Bronchial epithelial cell (primary cell): ENCODE measurements around the gene DPYD. TPM values are rescaled to one million over a fixed set of nuclear protein-coding genes. Genes with fewer than 3 reads are reported as not detected.

Experiments used
- DNase-seq: peaks from one replicate; pipeline ENCODE4 v3.0.0-alpha.2; 2010; ENCODE audit warnings: low read depth
- FAIRE-seq: peaks from 2 replicates; lab custom pipeline; 2011; peaks lifted over from hg19 to GRCh38; lab: Jason Lieb, UNC
- H3K27me3 ChIP-seq: 2 replicates; pipeline ENCODE4 v1.5.1; 2011; ENCODE audit warnings: low read length; ENCODE audit not compliant: control insufficient read depth, insufficient read depth
- H3K36me3 ChIP-seq: 2 replicates; pipeline ENCODE4 v1.5.1; 2011; ENCODE audit warnings: low read length; ENCODE audit not compliant: control insufficient read depth, insufficient read depth
- H3K4me3 ChIP-seq: 2 replicates; pipeline ENCODE4 v1.5.1; 2011; ENCODE audit warnings: mild to moderate bottlenecking, low read depth, low read length, control low read depth
- CTCF ChIP-seq: IDR thresholded peaks from 2 replicates; pipeline ENCODE4 v1.5.1; 2011; ENCODE audit warnings: mild to moderate bottlenecking, moderate library complexity, low read length, control low read depth, inconsistent platforms; ENCODE audit not compliant: insufficient read depth, severe bottlenecking
- total RNA-seq: library from RNA; depleted of rRNA; stranded (reverse); fragments of >200 nt; gene quantifications from 2 replicates; pipeline ENCODE4 v1.2.1, GENCODE V29; 2014

DPYD gene
- total RNA-seq, 1 donor from 2014 or later: 1.6 TPM

DNA sequence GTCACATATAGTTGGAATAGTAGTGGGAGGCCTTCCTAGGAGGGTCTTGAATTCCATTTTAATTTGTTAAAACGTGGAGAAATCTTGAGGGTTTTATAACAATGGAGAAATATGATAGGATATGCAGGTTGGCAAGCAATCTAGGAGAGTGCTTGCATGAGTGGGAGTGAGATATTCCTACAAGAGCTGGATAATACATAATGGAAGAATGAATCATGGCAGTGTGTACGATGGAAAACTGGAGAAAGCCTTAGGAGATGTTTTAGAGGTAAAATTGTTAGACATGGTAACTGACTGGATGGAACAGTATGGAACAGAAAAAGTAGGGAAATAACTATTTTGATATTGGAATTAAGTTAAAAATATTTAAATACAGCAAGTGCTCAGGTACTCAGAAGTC is 846.9 kb downstream of the DPYD start:
- FAIRE-seq (no peak), DNase-seq (no peak)
- no peak for TF ChIP-seq CTCF
- no peaks in the 10 kb centered on the region for H3K36me3 ChIP-seq
- no peak overlapping the region for H3K4me3 ChIP-seq
- no peaks in the 10 kb centered on the region for H3K27me3 ChIP-seq

DNA sequence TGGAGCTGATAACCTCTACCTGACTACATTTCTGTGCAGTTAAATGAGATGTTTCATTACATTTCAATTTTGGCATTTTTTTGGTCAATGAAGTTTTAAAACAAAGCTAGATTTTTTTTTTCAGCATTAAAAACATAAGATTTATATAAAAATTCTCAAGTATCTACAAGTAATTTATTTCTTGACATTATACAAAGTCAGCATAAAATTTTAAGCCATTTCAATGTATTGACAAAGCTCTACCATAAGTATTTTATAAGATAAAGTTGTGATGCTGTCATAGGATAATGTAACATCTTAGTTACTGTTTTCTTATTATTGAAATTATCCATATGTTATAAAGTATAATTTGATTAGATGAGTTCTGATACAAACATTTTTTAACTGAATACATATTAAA is 847.7 kb downstream of the DPYD start:
- DNase-seq (no peak), FAIRE-seq (no peak)
- Histone ChIP-seq H3K4me3 (no peak overlapping the region), H3K36me3 (no peaks in the 10 kb centered on the region), H3K27me3 (no peaks in the 10 kb centered on the region)
- TF ChIP-seq CTCF: no peak

DNA sequence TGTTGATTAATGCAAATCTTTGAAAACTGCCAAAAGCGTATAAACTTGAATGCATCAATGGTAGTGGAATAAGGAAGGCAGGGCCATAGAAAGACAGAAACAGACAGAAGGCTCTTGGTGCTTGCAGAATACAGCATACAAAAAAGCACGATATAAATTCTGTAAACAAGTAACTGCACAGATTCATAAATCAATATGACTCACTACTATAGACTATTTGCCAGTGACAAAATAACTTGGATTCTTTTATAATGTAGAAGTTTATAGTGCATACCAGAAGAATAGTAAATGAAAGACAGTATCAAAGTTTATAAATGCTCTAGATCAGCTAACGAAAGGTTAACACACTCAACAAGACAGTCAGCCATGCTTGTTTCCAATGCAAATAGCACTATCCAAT is 849.7 kb downstream of the DPYD start:
- no peak for FAIRE-seq
- H3K27me3 ChIP-seq: no peaks in the 10 kb centered on the region
- no peak overlapping the region for H3K4me3 ChIP-seq
- H3K36me3 ChIP-seq: no peaks in the 10 kb centered on the region
- no peak for TF ChIP-seq CTCF
- no peak for DNase-seq

DNA sequence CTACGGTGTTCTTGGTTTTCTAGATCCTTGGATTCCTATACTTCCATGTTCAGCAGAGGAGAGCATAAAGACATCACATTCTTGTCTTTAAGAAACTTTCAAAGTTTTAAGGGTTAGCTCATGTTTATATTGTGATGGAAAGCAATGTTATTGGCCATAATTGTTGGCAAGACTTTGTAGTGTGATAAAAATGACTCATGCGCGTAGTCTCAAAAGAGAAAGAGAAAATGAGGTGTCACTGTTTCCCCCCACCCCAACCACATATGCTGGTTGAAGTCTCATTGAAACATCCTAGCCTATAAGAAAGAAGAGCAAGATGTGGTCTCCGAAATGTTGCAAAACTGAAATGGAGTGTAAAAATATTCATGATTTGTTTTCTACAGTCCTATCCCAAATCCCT is 850.5 kb downstream of the DPYD start:
- FAIRE-seq (no peak), DNase-seq (no peak)
- no peaks in the 10 kb centered on the region for H3K36me3 ChIP-seq
- TF ChIP-seq CTCF: no peak
- no peak overlapping the region for H3K4me3 ChIP-seq
- no peaks in the 10 kb centered on the region for H3K27me3 ChIP-seq

DNA sequence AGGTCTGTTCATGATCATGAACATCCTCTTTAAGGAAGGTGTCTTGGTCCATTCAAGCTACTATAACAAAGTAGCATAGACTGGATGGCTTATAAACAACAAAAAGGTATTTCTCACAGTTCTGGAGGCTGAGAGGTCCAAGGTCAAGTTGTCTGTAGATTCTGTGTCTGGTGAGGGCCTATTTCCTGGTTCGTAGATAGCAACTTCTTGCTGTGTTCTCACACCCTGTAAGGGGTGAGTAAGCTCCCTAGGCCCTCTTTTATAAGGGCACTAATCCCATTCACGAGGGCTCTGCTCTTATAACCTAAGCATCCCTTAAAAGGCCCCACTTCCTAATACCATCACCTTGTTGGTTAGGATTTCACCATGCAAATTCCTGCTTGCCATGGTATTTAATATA is 851.5 kb downstream of the DPYD start:
- H3K4me3 ChIP-seq: no peak overlapping the region
- FAIRE-seq (no peak), DNase-seq (no peak)
- no peaks in the 10 kb centered on the region for H3K27me3 ChIP-seq
- H3K36me3 ChIP-seq: no peaks in the 10 kb centered on the region
- TF ChIP-seq CTCF: no peak

DNA sequence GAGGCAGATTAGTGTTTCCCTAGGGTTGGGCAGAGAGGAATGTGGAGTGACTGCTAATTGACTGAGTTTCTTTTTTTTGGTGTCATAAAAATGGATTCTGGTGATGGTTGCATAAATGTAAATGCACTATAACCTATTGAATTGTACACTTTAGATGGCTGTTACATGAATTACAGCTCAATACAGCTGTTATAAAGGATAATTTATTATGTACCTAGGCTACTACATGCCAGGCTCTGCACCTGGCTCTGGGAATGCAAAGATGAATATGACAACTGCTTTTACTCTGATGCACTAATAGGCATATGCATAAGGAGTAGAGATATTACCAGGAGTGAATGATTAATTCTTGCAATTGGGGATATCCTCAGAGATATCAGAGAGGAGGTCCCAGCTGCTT is 854.0 kb downstream of the DPYD start:
- TF ChIP-seq CTCF: no peak
- no peak for DNase-seq
- H3K4me3 ChIP-seq: no peak overlapping the region
- no peaks in the 10 kb centered on the region for H3K27me3 ChIP-seq
- FAIRE-seq: no peak
- no peaks in the 10 kb centered on the region for H3K36me3 ChIP-seq
